GM12865 (cell line): ENCODE results near the gene ATN1.

Experiments
- DNase-seq: peaks from one replicate; pipeline ENCODE4 v3.0.0; 2010; ENCODE audit warnings: low read depth
- H3K4me3 ChIP-seq: 2 replicates; pipeline ENCODE4 v1.5.1; 2011; ENCODE audit warnings: mild to moderate bottlenecking, low read depth, low read length, control low read depth
- TF ChIP-seq, protein P1 (sequence below): IDR thresholded peaks from 2 replicates; pipeline ENCODE4 v1.5.1; 2011; ENCODE audit warnings: low read length, control low read depth, low read depth, inconsistent platforms; ENCODE audit not compliant: insufficient read depth; ENCODE audit errors: missing control alignments

The ATN1 gene

DNA sequence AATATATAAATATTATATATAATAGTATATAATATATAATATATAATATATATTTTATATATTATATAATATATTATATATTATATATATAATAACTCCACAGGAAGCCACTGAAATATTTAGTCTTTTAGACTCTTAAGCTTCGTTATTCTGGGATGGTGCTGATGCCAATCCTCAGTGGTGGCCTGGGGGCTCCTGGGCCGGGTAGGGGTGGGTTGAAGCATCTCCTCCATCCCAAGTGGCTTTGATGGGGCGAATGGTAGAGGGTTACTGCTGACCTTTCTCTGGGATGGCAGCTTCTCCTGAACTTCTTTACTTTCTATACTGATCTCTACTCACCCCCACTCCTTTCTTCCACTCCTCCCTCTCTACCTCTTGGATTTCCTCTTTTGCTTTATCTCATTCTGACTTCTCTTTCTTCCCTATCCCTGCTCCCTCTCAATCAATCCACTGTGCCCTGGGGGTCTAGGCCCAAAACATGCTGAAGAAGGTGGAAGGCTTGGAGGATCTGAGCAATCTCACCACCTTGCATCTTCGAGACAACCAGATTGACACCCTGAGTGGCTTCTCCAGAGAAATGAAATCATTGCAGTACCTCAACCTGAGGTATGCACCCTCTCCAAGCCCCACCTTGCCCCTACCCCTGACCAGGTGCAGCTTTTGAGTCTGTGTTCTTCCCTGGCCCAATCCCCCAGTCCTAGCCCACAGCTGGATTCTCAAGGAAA lies 18.2 kb upstream of the ATN1 start:
- no peak for DNase-seq
- no peak overlapping the region for H3K4me3 ChIP-seq
- TF ChIP-seq, protein P1, sequence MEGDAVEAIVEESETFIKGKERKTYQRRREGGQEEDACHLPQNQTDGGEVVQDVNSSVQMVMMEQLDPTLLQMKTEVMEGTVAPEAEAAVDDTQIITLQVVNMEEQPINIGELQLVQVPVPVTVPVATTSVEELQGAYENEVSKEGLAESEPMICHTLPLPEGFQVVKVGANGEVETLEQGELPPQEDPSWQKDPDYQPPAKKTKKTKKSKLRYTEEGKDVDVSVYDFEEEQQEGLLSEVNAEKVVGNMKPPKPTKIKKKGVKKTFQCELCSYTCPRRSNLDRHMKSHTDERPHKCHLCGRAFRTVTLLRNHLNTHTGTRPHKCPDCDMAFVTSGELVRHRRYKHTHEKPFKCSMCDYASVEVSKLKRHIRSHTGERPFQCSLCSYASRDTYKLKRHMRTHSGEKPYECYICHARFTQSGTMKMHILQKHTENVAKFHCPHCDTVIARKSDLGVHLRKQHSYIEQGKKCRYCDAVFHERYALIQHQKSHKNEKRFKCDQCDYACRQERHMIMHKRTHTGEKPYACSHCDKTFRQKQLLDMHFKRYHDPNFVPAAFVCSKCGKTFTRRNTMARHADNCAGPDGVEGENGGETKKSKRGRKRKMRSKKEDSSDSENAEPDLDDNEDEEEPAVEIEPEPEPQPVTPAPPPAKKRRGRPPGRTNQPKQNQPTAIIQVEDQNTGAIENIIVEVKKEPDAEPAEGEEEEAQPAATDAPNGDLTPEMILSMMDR: no peak

DNA sequence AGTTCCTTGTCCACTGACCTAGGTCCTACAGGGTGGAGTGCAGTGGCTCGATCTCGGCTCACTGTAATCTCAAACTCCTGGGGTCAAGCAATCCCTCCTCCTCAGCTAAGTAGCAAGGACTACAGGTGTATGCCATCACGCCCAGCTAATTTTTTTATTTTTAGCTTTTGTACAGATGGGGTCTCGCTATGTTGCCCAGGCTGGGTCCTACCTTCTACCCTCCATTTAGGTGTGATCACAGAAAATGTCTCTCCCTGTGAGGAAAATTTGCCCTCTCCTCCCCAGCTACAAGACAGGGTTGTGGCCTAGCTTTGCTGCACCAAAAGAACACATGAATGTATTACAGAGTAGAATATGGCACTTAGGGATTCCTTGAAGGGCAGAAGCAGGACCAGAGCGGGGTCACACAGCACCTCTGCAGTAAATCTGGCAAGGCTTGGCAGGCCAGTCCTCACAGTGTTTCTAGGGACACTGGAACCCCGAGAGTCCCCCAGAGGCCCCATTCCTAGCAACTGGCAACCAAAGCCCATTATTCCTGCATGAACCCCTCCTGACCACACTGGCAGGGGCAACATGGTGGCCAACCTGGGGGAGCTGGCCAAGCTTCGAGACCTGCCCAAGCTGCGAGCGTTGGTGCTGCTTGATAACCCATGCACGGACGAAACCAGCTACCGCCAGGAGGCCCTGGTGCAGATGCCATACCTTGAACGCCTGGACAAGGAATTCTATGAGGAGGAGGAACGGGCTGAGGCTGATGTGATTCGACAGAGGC lies 15.4 kb upstream of the ATN1 start:
- TF ChIP-seq, protein P1: no peak
- H3K4me3 ChIP-seq: no peak overlapping the region
- DNase-seq: no peak

DNA sequence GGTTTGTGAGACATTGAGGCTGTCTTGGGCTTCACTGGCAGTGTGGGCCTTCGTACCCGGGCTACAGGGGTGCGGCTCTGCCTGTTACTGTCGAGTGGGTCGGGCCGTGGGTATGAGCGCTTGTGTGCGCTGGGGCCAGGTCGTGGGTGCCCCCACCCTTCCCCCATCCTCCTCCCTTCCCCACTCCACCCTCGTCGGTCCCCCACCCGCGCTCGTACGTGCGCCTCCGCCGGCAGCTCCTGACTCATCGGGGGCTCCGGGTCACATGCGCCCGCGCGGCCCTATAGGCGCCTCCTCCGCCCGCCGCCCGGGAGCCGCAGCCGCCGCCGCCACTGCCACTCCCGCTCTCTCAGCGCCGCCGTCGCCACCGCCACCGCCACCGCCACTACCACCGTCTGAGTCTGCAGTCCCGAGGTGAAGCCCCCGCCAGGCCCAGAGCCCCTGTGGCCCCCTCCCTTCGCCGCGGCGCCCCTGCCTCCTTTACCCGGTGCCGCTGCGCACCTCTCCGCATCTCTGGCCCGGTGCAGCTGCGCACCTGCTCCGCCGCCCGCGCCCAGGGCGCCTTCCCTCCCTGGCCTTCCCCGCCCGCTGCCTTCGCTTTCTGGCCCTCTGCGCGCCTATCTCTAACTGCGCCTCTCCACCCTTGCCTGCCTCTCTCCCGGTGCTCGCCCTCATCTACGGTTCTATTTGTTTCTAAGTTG lies 13.4 kb upstream of the ATN1 start, which contains the start of gene ENO2:
TSS of gene ENO2 (plus strand) at position 335 of the 701 bp plus-strand sequence. CDS start 1,253 bp downstream, outside the sequence.
- H3K4me3 ChIP-seq: peak within 1 kb of the TSS; percentile 75
- TF ChIP-seq, protein P1: no peak
- peak; percentile 72 for DNase-seq

DNA sequence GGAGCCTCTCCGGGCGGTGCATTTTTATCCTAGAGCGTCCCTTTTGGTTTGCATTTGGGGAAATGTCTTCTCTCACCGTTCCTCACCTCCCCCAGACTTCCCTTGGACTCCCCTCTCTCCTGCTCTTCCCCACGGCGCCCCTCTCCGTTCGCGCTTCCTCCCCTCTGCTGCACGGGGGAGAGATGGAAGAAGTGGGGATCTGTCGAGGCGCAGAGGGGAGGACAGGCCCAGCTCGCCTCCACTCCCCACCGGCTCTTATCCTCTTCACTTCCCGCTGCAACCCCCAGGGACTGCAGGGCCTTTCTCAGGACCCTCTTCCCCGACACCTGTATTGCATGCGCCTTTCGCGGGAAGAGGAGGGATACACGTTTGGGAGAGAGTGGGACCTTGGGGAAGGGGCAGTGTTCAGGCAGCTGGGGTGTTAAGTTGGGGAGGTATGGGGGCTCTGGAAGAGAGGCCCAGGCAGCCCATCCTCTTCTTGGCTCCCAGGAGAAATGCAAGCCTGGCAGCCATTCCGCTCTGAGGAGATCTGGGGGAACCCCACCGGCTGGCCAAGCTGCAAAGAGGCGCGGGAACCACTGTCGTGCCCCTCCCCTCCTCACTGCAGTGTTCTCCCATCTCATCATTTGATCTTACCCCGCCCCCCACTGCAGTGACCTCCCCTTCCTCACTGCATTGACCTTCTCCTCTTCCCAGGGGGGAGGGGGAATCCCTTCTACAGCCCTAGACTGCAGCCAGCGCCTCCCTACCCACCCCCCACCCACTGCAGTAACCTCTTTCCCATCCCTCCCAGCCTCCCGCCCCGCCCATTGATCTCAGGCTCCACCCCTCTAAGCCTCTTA lies 12.6 kb upstream of the ATN1 start:
- no peak for DNase-seq

DNA sequence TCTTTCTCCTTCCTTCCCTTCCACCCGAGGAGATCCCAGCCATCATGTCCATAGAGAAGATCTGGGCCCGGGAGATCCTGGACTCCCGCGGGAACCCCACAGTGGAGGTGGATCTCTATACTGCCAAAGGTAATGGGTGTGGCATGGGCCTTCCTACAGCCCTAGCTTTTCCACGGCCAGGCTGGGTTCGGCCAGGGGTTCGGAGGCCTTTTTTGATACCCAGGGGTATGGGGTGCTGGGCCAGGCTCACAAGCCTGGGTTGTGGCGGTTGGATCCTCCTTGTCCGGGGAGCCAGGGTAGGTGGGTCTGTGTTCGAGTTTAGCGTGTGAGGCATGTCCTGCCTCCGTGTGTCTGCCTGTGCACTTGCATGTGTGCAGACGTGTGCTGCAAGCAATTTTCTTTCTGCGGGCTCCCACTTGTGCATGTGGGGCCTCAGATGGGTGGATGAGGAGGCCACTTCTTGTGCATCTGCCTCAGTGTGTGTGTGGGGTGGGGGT lies 11.9 kb upstream of the ATN1 start:
- H3K4me3 ChIP-seq: peak overlapping the region; percentile 75
- DNase-seq: no peak
- TF ChIP-seq, protein P1: no peak

More for the DNA sequence above, 12.6 kb upstream of the ATN1 start:
- H3K4me3 ChIP-seq: peak overlapping the region; percentile 75
- TF ChIP-seq, protein P1: no peak
